GM12892 (cell line): ENCODE results near the gene TRABD2A.

Experiments
- POLR2A ChIP-seq: IDR thresholded peaks from 2 replicates; pipeline ENCODE4 v1.6.1; 2011; ENCODE audit warnings: low read depth, low read length, control low read depth
- POLR2AphosphoS5 ChIP-seq: IDR thresholded peaks from 2 replicates; pipeline ENCODE4 v1.6.1; 2011; ENCODE audit warnings: low read depth, low read length, control low read depth

- TF ChIP-seq POLR2A (no peak), POLR2AphosphoS5 (no peak)
Measured at GRCh38 chr2:84851876-84852275, 29.0 kb downstream of the TRABD2A start.
